HepG2 (cell line): ENCODE measurements around the gene CDK9. TPM values are rescaled to one million over a fixed set of nuclear protein-coding genes. Genes with fewer than 3 reads are reported as not detected.

Source experiments
- BRD4 ChIP-seq: sonication (generic); formaldehyde crosslinking; IDR thresholded peaks from 2 replicates; pipeline ENCODE4 v1.4.0; 2020; ENCODE audit warnings: missing genetic modification reagents
- GATA4 ChIP-seq: sonication (generic); IDR thresholded peaks from 2 replicates; pipeline ENCODE4 v1.6.1; 2016; ENCODE audit warnings: antibody characterized with exemption, low read depth, borderline replicate concordance
- PHF21A ChIP-seq: sonication (generic); formaldehyde crosslinking; IDR thresholded peaks from 2 replicates; pipeline ENCODE4 v1.5.0; 2020; ENCODE audit warnings: mild to moderate bottlenecking, missing genetic modification reagents
- POLR2A ChIP-seq, 2 experiments: IDR thresholded peaks; 2 replicates each; pipeline ENCODE4 v1.6.1; 2011; ENCODE audit warnings: low read depth in 2 of 2, low read length in 2 of 2, mild to moderate bottlenecking in 1 of 2, moderate library complexity in 1 of 2; ENCODE audit not compliant: insufficient read depth in 1 of 2
- PPARG ChIP-seq: conservative IDR thresholded peaks from 2 replicates; pipeline ENCODE4 v1.6.1; 2016; ENCODE audit warnings: missing biosample characterization, missing genetic modification reagents
- RXRB ChIP-seq: IDR thresholded peaks from 2 replicates; pipeline ENCODE4 v1.6.1; 2016; ENCODE audit warnings: borderline replicate concordance, missing genetic modification reagents, missing compliant biosample characterization
- SALL1 ChIP-seq: sonication (generic); formaldehyde crosslinking; IDR thresholded peaks from 2 replicates; pipeline ENCODE4 v1.8.0; 2022; ENCODE audit warnings: mild to moderate bottlenecking, missing genetic modification reagents
- SRF ChIP-seq: IDR thresholded peaks from 2 replicates; pipeline ENCODE4 v1.6.1; 2011; ENCODE audit warnings: mild to moderate bottlenecking, low read depth, low read length, moderate library complexity
- ZFP41 ChIP-seq: sonication (generic); formaldehyde crosslinking; IDR thresholded peaks from 2 replicates; pipeline ENCODE4 v1.4.0; 2020; ENCODE audit warnings: mild to moderate bottlenecking, missing genetic modification reagents, borderline replicate concordance
- ZNF296 ChIP-seq: sonication (generic); formaldehyde crosslinking; conservative IDR thresholded peaks from 2 replicates; pipeline ENCODE4 v1.5.0; 2020; ENCODE audit warnings: mild to moderate bottlenecking, missing genetic modification reagents
- ZNF501 ChIP-seq: sonication (generic); formaldehyde crosslinking; IDR thresholded peaks from 2 replicates; pipeline ENCODE4 v1.5.1; 2020; ENCODE audit warnings: mild to moderate bottlenecking, moderate library complexity, missing genetic modification reagents
- polyA plus RNA-seq, 8 experiments: library from polyadenylated mRNA; depleted of rRNA in 3 of 8; stranded (reverse) in 7 of 8; unstranded in 1 of 8; fragments of >200 nt; fragmentation: Illumina TruSeq in 4 of 8; extraction: Trizol in 4 of 8; gene quantifications; 2 replicates each; pipeline versions ENCODE4 v1.2.1 to v1.2.3, GENCODE V29; 2011 to 2016; ENCODE audit warnings: low read depth in 4 of 8, missing spikeins in 1 of 8, mixed read lengths in 1 of 8; ENCODE audit not compliant: insufficient read depth in 1 of 8
- total RNA-seq, 5 experiments: library from RNA; depleted of rRNA; stranded (reverse); fragments of >200 nt; fragmentation: Illumina TruSeq; extraction: Trizol; gene quantifications; 2 replicates each; pipeline ENCODE4 v1.2.3, GENCODE V29; 2016; ENCODE audit warnings: low read depth in 1 of 5
- TF ChIP-seq, protein P1 (sequence below): sonication (generic); formaldehyde crosslinking; IDR thresholded peaks from 2 replicates; pipeline ENCODE4 v1.4.0; 2020; ENCODE audit warnings: missing genetic modification reagents
- TF ChIP-seq, protein P2 (sequence below): sonication (generic); formaldehyde crosslinking; IDR thresholded peaks from 2 replicates; pipeline ENCODE4 v1.5.1; 2020; ENCODE audit warnings: mild to moderate bottlenecking, missing genetic modification reagents, moderate library complexity
- TF ChIP-seq, protein P3 (sequence below): sonication (generic); formaldehyde crosslinking; IDR thresholded peaks from 2 replicates; pipeline ENCODE4 v1.5.1; 2020; ENCODE audit warnings: mild to moderate bottlenecking, missing genetic modification reagents, borderline replicate concordance
- TF ChIP-seq, protein P4 (sequence below): sonication (generic); formaldehyde crosslinking; IDR thresholded peaks from 2 replicates; pipeline ENCODE4 v1.4.0; 2020; ENCODE audit warnings: mild to moderate bottlenecking, missing genetic modification reagents

Gene CDK9
- total and polyA plus RNA-seq, 2 of the 13 experiments (the other 11 are each of a cell fraction or from before 2014, with no cell fraction given) = 16.8 to 21.5 TPM

DNA sequence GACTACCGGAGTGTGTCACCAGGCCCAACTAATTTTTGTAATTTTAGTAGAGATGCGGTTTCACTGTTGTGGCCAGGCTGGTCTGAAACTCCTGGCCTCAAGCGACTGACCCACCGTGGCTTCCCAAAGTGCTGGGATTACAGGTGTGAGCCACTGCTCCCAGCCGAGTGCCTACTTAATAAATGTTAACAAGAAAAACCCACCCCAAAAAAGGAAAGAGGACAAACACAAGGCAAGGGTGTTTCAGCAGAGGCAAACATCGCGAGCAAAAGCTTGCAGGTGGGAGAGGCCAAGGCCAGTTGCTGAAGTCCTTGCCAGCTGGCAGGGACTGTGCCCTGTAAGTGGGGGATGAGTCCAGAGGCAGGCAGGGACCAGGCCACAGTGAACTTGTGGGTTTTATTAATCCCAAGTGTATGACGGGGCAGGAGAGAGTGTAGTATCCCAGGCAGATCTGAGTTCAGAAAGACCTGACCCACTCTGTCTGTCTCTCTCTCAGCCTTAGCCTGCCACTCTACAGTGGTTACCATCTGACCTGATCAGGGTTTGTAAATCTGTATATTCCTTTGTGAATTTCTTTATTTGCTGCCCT is 10.5 kb downstream of the CDK9 start (continued):
- TF ChIP-seq, protein P1, sequence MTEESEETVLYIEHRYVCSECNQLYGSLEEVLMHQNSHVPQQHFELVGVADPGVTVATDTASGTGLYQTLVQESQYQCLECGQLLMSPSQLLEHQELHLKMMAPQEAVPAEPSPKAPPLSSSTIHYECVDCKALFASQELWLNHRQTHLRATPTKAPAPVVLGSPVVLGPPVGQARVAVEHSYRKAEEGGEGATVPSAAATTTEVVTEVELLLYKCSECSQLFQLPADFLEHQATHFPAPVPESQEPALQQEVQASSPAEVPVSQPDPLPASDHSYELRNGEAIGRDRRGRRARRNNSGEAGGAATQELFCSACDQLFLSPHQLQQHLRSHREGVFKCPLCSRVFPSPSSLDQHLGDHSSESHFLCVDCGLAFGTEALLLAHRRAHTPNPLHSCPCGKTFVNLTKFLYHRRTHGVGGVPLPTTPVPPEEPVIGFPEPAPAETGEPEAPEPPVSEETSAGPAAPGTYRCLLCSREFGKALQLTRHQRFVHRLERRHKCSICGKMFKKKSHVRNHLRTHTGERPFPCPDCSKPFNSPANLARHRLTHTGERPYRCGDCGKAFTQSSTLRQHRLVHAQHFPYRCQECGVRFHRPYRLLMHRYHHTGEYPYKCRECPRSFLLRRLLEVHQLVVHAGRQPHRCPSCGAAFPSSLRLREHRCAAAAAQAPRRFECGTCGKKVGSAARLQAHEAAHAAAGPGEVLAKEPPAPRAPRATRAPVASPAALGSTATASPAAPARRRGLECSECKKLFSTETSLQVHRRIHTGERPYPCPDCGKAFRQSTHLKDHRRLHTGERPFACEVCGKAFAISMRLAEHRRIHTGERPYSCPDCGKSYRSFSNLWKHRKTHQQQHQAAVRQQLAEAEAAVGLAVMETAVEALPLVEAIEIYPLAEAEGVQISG = no peak
- TF ChIP-seq BRD4 (CRISPR knock-in tag) = no peak
- peak; percentile 26; the same call in 1 of the 2 replicates for TF ChIP-seq PHF21A (CRISPR knock-in tag)
- no peak for TF ChIP-seq ZFP41 (CRISPR knock-in tag)
- TF ChIP-seq, protein P2, sequence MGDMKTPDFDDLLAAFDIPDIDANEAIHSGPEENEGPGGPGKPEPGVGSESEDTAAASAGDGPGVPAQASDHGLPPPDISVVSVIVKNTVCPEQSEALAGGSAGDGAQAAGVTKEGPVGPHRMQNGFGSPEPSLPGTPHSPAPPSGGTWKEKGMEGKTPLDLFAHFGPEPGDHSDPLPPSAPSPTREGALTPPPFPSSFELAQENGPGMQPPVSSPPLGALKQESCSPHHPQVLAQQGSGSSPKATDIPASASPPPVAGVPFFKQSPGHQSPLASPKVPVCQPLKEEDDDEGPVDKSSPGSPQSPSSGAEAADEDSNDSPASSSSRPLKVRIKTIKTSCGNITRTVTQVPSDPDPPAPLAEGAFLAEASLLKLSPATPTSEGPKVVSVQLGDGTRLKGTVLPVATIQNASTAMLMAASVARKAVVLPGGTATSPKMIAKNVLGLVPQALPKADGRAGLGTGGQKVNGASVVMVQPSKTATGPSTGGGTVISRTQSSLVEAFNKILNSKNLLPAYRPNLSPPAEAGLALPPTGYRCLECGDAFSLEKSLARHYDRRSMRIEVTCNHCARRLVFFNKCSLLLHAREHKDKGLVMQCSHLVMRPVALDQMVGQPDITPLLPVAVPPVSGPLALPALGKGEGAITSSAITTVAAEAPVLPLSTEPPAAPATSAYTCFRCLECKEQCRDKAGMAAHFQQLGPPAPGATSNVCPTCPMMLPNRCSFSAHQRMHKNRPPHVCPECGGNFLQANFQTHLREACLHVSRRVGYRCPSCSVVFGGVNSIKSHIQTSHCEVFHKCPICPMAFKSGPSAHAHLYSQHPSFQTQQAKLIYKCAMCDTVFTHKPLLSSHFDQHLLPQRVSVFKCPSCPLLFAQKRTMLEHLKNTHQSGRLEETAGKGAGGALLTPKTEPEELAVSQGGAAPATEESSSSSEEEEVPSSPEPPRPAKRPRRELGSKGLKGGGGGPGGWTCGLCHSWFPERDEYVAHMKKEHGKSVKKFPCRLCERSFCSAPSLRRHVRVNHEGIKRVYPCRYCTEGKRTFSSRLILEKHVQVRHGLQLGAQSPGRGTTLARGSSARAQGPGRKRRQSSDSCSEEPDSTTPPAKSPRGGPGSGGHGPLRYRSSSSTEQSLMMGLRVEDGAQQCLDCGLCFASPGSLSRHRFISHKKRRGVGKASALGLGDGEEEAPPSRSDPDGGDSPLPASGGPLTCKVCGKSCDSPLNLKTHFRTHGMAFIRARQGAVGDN (CRISPR knock-in tag) = peak; percentile 42; the same call in 1 of the 2 replicates
- peak; percentile 48; the same call in 1 of the 2 replicates for TF ChIP-seq SALL1 (CRISPR knock-in tag)
- TF ChIP-seq, protein P3, sequence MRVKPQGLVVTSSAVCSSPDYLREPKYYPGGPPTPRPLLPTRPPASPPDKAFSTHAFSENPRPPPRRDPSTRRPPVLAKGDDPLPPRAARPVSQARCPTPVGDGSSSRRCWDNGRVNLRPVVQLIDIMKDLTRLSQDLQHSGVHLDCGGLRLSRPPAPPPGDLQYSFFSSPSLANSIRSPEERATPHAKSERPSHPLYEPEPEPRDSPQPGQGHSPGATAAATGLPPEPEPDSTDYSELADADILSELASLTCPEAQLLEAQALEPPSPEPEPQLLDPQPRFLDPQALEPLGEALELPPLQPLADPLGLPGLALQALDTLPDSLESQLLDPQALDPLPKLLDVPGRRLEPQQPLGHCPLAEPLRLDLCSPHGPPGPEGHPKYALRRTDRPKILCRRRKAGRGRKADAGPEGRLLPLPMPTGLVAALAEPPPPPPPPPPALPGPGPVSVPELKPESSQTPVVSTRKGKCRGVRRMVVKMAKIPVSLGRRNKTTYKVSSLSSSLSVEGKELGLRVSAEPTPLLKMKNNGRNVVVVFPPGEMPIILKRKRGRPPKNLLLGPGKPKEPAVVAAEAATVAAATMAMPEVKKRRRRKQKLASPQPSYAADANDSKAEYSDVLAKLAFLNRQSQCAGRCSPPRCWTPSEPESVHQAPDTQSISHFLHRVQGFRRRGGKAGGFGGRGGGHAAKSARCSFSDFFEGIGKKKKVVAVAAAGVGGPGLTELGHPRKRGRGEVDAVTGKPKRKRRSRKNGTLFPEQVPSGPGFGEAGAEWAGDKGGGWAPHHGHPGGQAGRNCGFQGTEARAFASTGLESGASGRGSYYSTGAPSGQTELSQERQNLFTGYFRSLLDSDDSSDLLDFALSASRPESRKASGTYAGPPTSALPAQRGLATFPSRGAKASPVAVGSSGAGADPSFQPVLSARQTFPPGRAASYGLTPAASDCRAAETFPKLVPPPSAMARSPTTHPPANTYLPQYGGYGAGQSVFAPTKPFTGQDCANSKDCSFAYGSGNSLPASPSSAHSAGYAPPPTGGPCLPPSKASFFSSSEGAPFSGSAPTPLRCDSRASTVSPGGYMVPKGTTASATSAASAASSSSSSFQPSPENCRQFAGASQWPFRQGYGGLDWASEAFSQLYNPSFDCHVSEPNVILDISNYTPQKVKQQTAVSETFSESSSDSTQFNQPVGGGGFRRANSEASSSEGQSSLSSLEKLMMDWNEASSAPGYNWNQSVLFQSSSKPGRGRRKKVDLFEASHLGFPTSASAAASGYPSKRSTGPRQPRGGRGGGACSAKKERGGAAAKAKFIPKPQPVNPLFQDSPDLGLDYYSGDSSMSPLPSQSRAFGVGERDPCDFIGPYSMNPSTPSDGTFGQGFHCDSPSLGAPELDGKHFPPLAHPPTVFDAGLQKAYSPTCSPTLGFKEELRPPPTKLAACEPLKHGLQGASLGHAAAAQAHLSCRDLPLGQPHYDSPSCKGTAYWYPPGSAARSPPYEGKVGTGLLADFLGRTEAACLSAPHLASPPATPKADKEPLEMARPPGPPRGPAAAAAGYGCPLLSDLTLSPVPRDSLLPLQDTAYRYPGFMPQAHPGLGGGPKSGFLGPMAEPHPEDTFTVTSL (CRISPR knock-in tag) = no peak
- TF ChIP-seq SRF = peak; percentile 80
- TF ChIP-seq, protein P4, sequence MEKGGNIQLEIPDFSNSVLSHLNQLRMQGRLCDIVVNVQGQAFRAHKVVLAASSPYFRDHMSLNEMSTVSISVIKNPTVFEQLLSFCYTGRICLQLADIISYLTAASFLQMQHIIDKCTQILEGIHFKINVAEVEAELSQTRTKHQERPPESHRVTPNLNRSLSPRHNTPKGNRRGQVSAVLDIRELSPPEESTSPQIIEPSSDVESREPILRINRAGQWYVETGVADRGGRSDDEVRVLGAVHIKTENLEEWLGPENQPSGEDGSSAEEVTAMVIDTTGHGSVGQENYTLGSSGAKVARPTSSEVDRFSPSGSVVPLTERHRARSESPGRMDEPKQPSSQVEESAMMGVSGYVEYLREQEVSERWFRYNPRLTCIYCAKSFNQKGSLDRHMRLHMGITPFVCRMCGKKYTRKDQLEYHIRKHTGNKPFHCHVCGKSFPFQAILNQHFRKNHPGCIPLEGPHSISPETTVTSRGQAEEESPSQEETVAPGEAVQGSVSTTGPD (CRISPR knock-in tag) = peak; percentile 37; the same call in 1 of the 2 replicates
- 0 out of 2 replicates have a peak, but pooled peaks have one; percentile 27 for TF ChIP-seq ZNF296 (CRISPR knock-in tag)
- 0 out of 2 replicates have a peak, but pooled peaks have one; percentile 24 for TF ChIP-seq ZNF501 (CRISPR knock-in tag)
- no peak for TF ChIP-seq PPARG (CRISPR knock-in tag)
- TF ChIP-seq POLR2A (IDR thresholded peaks at IDR 0.05; ENCODE audit: insufficient read depth in 1 of 2, low read depth in 2 of 2, low read length in 2 of 2) = peak; percentile 22 to 36; a peak in 1 of 4 replicates
- no peak for TF ChIP-seq GATA4
- TF ChIP-seq RXRB (CRISPR knock-in tag) = peak; percentile 8; the same call in 1 of the 2 replicates
